ENCODE data around the gene USP25. TPM values are rescaled to one million over a fixed set of nuclear protein-coding genes. Genes with fewer than 3 reads are reported as not detected.

Gene USP25
- total RNA-seq, 4 donors from 2014 or later, result 42.4 to 67.4 (median 49.8) TPM

DNA sequence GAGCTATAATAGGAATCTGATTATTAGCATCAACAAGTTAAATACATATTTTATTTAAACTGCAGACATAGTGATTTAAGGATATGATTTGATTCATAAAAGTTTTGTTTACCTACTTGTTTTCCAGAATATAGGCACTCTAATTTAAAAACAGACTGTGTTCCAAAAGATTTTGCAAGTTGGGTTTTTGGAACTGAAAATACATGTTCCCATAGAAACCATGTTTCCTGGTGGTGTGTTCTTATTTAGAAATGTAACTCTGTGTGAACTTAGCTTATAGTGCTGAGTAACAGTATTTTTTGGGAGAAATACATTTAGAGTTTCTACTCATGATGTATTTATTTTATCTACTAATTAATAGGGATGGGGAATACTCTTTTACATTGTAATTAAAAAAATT lies 21.8 kb downstream of the USP25 start:
- Histone ChIP-seq H3K27ac (no peak overlapping the region), H3K36me3 (no peaks in the 10 kb centered on the region), H3K4me3 (replicated peaks in 1 of 3) (no peak overlapping the region), H3K4me1 (peaks cover 20 to 37% of the 10 kb centered on the region in 2 donors), H3K27me3 (no peaks in the 10 kb centered on the region), H3K9me3 (no peaks in the 10 kb centered on the region)
- DNase-seq, result no peak
- intact Hi-C loops (cut with DNase I), result no loop called here
- TF ChIP-seq, protein P1, sequence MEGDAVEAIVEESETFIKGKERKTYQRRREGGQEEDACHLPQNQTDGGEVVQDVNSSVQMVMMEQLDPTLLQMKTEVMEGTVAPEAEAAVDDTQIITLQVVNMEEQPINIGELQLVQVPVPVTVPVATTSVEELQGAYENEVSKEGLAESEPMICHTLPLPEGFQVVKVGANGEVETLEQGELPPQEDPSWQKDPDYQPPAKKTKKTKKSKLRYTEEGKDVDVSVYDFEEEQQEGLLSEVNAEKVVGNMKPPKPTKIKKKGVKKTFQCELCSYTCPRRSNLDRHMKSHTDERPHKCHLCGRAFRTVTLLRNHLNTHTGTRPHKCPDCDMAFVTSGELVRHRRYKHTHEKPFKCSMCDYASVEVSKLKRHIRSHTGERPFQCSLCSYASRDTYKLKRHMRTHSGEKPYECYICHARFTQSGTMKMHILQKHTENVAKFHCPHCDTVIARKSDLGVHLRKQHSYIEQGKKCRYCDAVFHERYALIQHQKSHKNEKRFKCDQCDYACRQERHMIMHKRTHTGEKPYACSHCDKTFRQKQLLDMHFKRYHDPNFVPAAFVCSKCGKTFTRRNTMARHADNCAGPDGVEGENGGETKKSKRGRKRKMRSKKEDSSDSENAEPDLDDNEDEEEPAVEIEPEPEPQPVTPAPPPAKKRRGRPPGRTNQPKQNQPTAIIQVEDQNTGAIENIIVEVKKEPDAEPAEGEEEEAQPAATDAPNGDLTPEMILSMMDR (IDR thresholded peaks at IDR 0.05), result no peak
- no peak for TF ChIP-seq POLR2A (IDR thresholded peaks at IDR 0.05)

DNA sequence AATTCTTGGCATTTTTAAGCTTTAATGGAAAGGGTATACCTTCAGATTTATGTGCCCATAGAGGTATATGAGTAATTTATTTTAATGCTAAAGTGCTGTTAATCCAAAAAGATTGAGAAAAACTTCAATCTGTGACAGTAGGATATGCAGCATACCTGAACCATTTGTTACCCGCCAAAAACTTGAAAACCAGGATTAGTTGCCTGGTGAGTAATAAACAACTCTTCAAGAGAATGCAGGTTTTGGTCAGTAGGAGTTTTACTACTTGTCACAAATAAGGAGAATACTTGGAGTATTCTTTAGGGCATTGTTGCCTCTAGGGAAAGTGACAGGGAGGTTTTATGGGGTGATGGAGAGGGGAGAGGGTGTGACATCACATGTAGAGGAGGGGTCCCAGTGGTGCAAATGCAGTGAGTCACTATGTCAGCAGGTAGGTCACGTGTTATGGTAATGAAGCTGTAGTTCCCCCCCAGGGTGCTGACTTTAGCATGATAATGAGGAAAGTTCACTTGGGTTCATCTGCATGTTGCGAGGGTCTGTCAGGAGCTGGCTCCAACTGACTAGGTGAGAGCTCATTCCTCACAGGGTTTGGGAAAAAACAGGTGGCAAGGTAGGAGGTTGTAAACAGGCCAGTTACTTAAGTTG lies 23.1 kb downstream of the USP25 start:
- peaks cover 26 to 42% of the 10 kb centered on the region in 2 donors for H3K4me1 ChIP-seq
- no peak overlapping the region for H3K27ac ChIP-seq
- TF ChIP-seq POLR2A (IDR thresholded peaks at IDR 0.05), result no peak
- TF ChIP-seq, protein P1 (IDR thresholded peaks at IDR 0.05), result no peak
- intact Hi-C loops (cut with DNase I), result no loop called here
- no peaks in the 10 kb centered on the region for H3K27me3 ChIP-seq
- no peaks in the 10 kb centered on the region for H3K36me3 ChIP-seq
- H3K4me3 ChIP-seq (replicated peaks in 1 of 3), result no peak overlapping the region
- no peaks in the 10 kb centered on the region for H3K9me3 ChIP-seq
- WGBS, 2 donors, result 94 to 98% methylated on average over 3 of the region's 3 CpGs
- DNase-seq, result no peak

DNA sequence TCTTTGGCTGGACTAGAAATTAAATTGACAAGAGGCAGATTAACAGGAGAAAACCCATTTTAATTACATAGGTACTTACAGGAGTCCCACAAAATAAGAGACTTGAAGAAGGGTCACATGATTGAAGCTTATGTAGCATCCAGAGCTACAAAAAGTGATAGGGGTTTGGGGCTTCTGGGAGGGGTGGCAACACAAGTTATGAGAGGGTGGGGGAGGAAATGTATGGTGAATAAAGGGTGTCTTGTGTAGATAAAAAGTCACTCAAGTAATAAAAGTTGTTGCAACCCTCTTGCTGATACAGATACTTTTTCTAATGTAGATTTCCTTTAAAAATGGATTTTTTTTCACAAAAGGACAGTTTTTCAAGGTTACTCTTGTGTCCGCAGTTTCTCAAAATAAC lies 24.0 kb downstream of the USP25 start:
- H3K9me3 ChIP-seq, result no peaks in the 10 kb centered on the region
- WGBS, 2 donors, result 89 to 95% methylated on average over 1 of the region's 1 CpG
- no peaks in the 10 kb centered on the region for H3K36me3 ChIP-seq
- H3K27ac ChIP-seq, result no peak overlapping the region
- H3K27me3 ChIP-seq, result no peaks in the 10 kb centered on the region
- intact Hi-C loops (cut with DNase I), result no loop called here
- peaks cover 26 to 42% of the 10 kb centered on the region in 2 donors for H3K4me1 ChIP-seq
- no peak overlapping the region for H3K4me3 ChIP-seq (replicated peaks in 1 of 3)
- TF ChIP-seq POLR2A (IDR thresholded peaks at IDR 0.05), result no peak
- TF ChIP-seq, protein P1 (IDR thresholded peaks at IDR 0.05), result no peak
- no peak for DNase-seq

DNA sequence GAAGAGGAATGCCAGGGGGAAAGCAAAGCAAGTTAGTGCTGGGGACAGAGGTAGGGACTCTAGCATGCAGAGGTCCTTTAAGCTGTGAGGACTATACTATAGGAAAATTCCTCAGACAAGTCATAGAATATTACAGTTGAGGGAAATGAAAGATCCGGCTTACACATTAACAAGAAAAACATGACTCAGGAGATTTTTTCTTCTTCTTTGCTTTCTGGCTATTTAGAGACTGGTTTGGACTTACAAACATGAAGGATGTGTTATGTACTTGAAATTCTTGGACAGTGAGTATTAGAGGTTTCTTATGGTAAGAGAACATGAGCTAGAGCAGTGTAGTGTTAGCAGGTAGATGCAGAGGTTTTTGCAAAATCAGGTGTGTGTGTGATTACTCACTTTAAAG lies 24.9 kb downstream of the USP25 start:
- H3K4me1 ChIP-seq, result peaks cover 20 to 39% of the 10 kb centered on the region in 2 donors
- 59 to 67% methylated on average over 1 of the region's 1 CpG for WGBS, 2 donors
- intact Hi-C loops (cut with DNase I), result no loop called here

DNA sequence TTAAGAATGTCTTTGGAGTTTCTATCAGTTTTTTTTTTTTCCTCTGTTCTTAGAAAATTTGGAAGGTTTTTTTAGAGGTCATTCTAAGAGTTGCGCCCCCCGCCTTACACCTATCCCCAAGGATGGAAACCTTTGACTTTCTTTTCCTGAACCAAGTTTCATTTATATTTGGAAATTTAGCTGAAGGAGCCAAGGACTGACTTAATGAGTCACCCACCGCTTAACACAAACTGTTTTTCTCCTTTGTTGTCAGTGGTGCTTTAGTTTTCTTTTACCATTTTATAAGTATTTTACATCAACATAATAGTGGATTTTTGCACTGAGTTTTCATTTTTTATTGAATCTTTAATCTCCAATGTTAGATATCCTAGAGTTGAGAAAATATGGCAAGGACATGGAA lies 25.3 kb downstream of the USP25 start:
- DNase-seq, result no peak
- WGBS, 2 donors, result 87 to 92% methylated on average over 3 of the region's 3 CpGs
- no peak for TF ChIP-seq POLR2A (IDR thresholded peaks at IDR 0.05)
- TF ChIP-seq, protein P1 (IDR thresholded peaks at IDR 0.05), result no peak
- H3K4me3 ChIP-seq (replicated peaks in 1 of 3), result no peak overlapping the region
- H3K27me3 ChIP-seq, result no peaks in the 10 kb centered on the region
- intact Hi-C loops (cut with DNase I), result no loop called here
- peaks cover 19 to 38% of the 10 kb centered on the region in 2 donors for H3K4me1 ChIP-seq
- H3K27ac ChIP-seq, result no peak overlapping the region
- no peaks in the 10 kb centered on the region for H3K9me3 ChIP-seq
- no peaks in the 10 kb centered on the region for H3K36me3 ChIP-seq

More for the DNA sequence above, 24.9 kb downstream of the USP25 start:
- DNase-seq, result no peak
- no peak overlapping the region for H3K4me3 ChIP-seq (replicated peaks in 1 of 3)
- TF ChIP-seq POLR2A (IDR thresholded peaks at IDR 0.05), result no peak
- TF ChIP-seq, protein P1 (IDR thresholded peaks at IDR 0.05), result no peak
- H3K27me3 ChIP-seq, result no peaks in the 10 kb centered on the region
- H3K9me3 ChIP-seq, result no peaks in the 10 kb centered on the region
- no peak overlapping the region for H3K27ac ChIP-seq
- H3K36me3 ChIP-seq, result no peaks in the 10 kb centered on the region
